ENCODE results near the gene ERICH4. TPM values are rescaled to one million over a fixed set of nuclear protein-coding genes. Genes with fewer than 3 reads are reported as not detected.

Gene ERICH4
- total RNA-seq, 3 donors from 2014 or later (not counting 1 experiment from before 2014, with no cell fraction given) = not detected

GRCh38 chr19:41492843-41493242 is 49.9 kb downstream of the ERICH4 start:
- Histone ChIP-seq H3K9me3 (ENCODE audit: control insufficient read depth, insufficient read depth, low read length) (no peaks in the 10 kb centered on the region), H3K27me3 (ENCODE audit: control insufficient read depth, insufficient read depth, low read length) (no peaks in the 10 kb centered on the region), H3K27ac (ENCODE audit: low read length) (no peak overlapping the region), H3K4me3 (ENCODE audit: low read length) (no peak overlapping the region), H3K4me1 (ENCODE audit: control insufficient read depth, insufficient read depth, low read length) (no peaks in the 10 kb centered on the region), H3K36me3 (ENCODE audit: control insufficient read depth, insufficient read depth, low read length) (no peaks in the 10 kb centered on the region)
- Mint-ChIP-seq H3K36me3 (no peaks in the 10 kb centered on the region), H3K27ac (no peak overlapping the region), H3K4me1 (no peaks in the 10 kb centered on the region), H3K27me3 (ENCODE audit: low read depth in 2 of 2) (peaks cover 9 to 10% of the 10 kb centered on the region in 2 donors), H3K4me3 (no peak overlapping the region), H3K9me3 (no peaks in the 10 kb centered on the region)
- TF ChIP-seq, protein P1, sequence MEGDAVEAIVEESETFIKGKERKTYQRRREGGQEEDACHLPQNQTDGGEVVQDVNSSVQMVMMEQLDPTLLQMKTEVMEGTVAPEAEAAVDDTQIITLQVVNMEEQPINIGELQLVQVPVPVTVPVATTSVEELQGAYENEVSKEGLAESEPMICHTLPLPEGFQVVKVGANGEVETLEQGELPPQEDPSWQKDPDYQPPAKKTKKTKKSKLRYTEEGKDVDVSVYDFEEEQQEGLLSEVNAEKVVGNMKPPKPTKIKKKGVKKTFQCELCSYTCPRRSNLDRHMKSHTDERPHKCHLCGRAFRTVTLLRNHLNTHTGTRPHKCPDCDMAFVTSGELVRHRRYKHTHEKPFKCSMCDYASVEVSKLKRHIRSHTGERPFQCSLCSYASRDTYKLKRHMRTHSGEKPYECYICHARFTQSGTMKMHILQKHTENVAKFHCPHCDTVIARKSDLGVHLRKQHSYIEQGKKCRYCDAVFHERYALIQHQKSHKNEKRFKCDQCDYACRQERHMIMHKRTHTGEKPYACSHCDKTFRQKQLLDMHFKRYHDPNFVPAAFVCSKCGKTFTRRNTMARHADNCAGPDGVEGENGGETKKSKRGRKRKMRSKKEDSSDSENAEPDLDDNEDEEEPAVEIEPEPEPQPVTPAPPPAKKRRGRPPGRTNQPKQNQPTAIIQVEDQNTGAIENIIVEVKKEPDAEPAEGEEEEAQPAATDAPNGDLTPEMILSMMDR (IDR thresholded peaks at IDR 0.05) = no peak
- intact Hi-C loops (cut with micrococcal nuclease) = no loop called here
- DNase-seq = no peak
- no peak for ATAC-seq
- WGBS (ENCODE audit: insufficient coverage) = 94% methylated on average over 5 of the region's 5 CpGs

Other genes starting within 250 kb of the ERICH4 start
- 1 to 10 TPM in 1 of 3 donors, under 1 TPM in 2; 0.78 to 1.6 (median 0.84) TPM for gene CYP2S1, start 249.9 kb upstream of the ERICH4 start, total RNA-seq
- gene AXL, start 223.9 kb upstream of the ERICH4 start, total RNA-seq = under 1 TPM in 2 of 3 donors, not detected in 1; 0.16 to 0.70 TPM
- gene HNRNPUL1, start 178.8 kb upstream of the ERICH4 start, total RNA-seq = 100 to 1,000 TPM; 279 to 360 (median 315) TPM
- gene CCDC97, start 133.0 kb upstream of the ERICH4 start, total RNA-seq = 10 to 100 TPM; 41.1 to 44.3 (median 44.0) TPM
- 100 to 1,000 TPM; 682 to 761 (median 729) TPM for gene TGFB1, start 89.2 kb upstream of the ERICH4 start, total RNA-seq
- 10 to 100 TPM; 18.1 to 22.2 (median 18.7) TPM for gene B9D2, start 79.0 kb upstream of the ERICH4 start, total RNA-seq
- gene TMEM91, start 66.6 kb upstream of the ERICH4 start, total RNA-seq = 10 to 100 TPM; 13.6 to 22.8 (median 20.8) TPM
- gene EXOSC5, start 45.8 kb upstream of the ERICH4 start, total RNA-seq = 10 to 100 TPM in 1 of 3 donors, 1 to 10 TPM in 2; 9.0 to 11.6 (median 9.5) TPM
- gene BCKDHA, start 45.3 kb upstream of the ERICH4 start, total RNA-seq = 10 to 100 TPM; 26.5 to 29.0 (median 28.3) TPM
- gene B3GNT8, start 15.8 kb upstream of the ERICH4 start, total RNA-seq = 1 to 10 TPM; 1.5 to 2.5 (median 2.1) TPM
- gene DMAC2, start 3.2 kb upstream of the ERICH4 start, total RNA-seq = 10 to 100 TPM; 25.4 to 32.5 (median 29.5) TPM
- gene CEACAM21, start 133.0 kb downstream of the ERICH4 start, total RNA-seq = 10 to 100 TPM; 26.8 to 46.6 (median 33.6) TPM
- 1 to 10 TPM in 1 of 3 donors, under 1 TPM in 2; 0.52 to 1.1 (median 0.78) TPM for gene CEACAM4, start 183.9 kb downstream of the ERICH4 start, total RNA-seq
- gene CEACAM7, start 245.1 kb downstream of the ERICH4 start, total RNA-seq = not detected